Astrocyte of the spinal cord (primary cell): ENCODE results near the gene EEFSEC.

Experiments used
- DNase-seq: peaks from one replicate; pipeline ENCODE4 v3.0.0; 2011; ENCODE audit warnings: low read depth, low spot score
- H3K4me3 ChIP-seq: 2 replicates; pipeline ENCODE4 v1.5.1; 2011; ENCODE audit warnings: low read depth, mild to moderate bottlenecking, low read length, moderate library complexity
- CTCF ChIP-seq: IDR thresholded peaks from 2 replicates; pipeline ENCODE4 v1.5.1; 2012; ENCODE audit warnings: low read depth, mild to moderate bottlenecking, low read length, inconsistent platforms
- in situ Hi-C: cut with HindIII; loops from 2 replicates; pipeline ENCODE4 v1.10.0; 2017; ENCODE audit warnings: low sequenced_read_pairs

The EEFSEC gene

DNA sequence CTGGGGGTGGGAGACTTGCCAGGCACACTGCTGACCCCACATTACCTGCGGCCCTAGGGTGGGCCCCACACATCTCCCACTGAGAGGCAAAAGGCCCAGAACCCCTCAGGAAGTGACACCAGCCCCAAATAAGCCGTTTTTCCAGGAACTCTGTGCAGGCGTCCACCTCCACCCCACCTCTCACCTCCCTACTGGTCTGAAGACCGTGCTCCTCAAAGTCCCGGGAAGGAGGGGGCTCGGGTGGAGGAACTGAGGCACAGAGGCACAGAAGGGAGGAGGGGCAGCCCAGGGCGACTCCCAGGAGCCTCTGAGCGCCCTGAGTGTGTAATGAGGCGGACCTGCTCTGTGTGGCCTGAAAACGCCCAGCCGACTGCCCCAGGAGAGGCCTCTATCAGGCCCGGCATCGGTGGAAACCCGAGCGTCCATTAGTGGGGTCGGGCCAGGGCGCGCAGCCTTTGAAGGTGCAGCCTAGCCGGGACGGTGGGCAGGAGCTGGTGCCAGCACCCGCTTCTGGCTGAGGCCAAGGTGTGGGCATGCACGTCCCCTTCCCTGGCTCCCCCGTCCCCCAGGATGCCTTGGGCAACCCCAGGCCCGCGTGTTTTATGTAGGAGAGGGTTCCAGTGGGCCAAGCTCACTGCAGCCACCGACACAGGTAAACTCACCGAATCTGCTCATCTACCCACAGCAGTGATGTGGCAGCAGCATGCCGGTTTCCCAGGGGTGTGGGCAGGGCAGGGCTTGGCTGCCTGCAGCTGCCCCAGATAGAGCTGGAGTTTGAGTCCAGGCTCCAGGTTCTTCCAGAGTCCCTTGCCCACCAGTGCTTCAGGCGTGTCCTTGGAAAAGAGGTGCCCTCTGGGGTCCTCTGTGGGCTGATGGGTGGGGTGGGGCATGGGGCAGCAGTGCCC lies 257.6 kb downstream of the EEFSEC start:
- in situ Hi-C loops = no loop called here
- no peak for TF ChIP-seq CTCF
- no peak overlapping the region for H3K4me3 ChIP-seq
- no peak for DNase-seq

DNA sequence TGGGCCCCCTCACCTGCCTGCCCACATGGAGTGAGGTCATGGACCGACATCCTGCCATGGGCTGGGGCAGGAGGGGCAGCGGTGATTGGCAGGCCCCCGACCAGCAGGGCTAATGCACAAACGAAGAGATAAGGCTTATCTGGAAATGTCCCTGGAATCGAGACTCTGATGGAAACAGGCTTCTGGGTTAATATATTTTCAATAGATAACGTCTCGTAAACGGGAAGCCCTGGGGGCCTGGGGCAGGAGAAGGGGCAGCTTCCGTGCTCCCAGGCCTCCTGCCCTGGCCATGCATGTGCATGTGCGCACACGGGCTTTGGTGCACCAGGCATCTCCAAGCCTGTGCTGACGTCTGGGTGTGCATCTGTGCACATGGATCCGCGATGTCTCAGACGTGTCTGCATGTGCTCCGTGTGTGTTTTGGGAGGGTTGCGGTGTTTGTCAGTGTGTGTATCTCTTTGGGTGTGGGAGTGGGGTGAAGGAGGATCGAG lies 258.3 kb downstream of the EEFSEC start:
- no peak overlapping the region for H3K4me3 ChIP-seq
- in situ Hi-C loops = no loop called here
- no peak for TF ChIP-seq CTCF
- DNase-seq = no peak

DNA sequence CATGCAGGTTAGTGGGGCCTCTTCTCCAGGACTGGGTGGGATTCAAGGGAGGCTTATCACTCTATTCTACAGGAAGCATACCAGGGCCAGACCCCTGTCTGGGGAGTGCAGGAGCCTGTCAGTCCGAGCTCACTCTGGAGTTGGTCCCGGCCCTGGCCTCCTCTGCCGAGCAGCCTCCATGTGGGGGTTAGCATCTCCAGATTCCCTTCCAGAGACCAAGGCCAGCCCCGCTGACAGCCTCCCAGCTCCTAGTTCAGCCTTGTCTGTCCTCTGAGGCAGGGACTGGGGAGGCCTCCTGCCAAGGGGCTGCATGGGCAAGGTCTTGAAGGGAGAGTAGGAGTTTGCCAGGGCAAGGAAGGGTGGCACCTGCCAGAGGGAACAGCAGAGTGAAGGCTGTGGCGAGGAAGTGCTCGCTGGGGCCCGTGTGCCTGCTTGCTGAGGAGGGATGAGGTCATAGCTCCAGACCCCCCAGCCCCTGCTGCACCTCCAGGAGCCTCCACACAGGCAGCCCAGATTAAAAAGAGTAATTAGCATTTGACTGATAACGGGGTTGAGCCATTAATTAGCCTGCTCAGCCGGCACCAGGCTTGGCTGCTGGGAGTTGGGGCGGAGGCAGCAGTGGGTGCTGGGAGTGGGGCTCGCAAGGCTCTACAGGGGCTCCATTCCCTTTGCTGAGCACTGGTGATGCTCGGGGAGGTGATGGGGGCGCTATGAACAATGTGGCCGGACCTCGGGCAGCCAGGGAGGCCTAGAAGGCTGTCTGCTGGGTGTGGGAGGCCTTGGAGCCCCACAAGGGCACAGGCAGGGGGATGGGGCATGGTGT lies 259.1 kb downstream of the EEFSEC start:
- DNase-seq = no peak
- in situ Hi-C loops = no loop called here
- no peak overlapping the region for H3K4me3 ChIP-seq
- TF ChIP-seq CTCF = no peak

- TF ChIP-seq CTCF = no peak
- in situ Hi-C loops = no loop called here
- no peak for DNase-seq
- H3K4me3 ChIP-seq = no peak overlapping the region
These were observed 259.7 kb downstream of the EEFSEC start for GRCh38 chr3:128413003-128413370.

DNA sequence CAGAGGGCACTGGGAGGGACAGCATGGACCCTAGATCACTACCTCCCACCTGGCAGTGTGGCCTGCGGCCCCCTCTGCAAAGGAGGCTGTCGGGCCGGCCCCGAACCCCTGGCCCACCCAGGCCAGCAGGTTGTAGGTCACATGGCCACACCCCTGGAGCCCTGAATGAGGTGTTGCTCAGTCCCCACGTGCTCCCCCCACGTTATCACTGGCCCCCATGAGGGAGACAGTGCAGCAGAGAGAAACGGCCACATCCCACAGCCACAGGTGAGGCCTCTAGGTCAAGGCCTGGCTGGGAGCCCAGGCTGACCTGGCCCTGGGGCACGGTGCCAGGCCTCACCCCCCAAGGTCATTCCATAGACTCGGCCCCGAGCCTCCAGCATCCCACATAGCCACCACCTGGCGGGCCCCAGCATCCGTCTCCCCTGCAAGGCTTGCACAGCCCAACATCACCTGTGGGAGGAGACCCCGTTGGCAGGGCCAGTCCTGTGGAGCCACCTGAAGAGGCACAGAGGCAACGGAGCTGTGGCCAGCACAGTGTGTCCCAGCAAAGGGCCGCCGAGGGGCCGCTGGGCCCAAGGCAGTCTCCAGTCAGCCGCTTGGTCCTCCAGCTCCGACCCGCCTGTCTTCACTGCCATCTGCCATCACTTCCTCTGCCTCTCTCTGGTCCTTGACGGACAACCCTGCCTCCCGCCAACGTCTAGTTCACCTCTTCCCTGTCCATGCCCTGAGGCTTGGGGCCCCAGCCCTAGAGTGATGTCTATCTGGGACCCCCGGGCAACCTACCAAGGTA lies 260.3 kb downstream of the EEFSEC start:
- in situ Hi-C loops = no loop called here
- H3K4me3 ChIP-seq = no peak overlapping the region
- no peak for TF ChIP-seq CTCF
- DNase-seq = no peak

DNA sequence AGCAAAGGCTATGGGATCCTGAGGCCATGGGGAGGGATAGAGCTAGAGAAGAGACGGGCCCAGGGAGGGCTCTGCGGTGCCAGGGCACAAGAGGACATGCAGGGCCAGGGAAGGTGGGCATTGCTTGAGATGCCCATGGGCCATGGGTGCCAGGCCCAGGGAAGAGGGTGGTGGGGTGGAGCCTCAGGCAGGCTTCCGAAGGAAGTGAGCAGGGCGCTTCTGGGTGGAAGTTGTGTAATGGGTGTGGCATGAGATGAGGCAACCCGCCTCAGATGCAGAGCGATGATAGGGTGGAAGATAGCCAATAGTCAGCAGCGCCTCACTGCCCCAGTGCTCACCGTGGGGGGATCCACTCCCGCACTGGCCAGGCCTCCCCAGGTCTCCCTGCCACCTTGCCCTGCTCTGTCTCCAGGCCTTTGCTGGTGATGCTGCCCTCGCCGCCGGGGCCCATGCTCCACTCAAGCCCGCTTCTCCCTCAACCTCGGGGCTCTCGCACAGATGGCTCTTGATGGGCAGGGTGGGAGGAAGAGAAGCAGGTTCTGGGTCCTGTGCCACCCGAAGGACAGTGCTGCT lies 262.0 kb downstream of the EEFSEC start:
- DNase-seq = no peak
- no peak for TF ChIP-seq CTCF
- H3K4me3 ChIP-seq = no peak overlapping the region
- in situ Hi-C loops = no loop called here
